ENCODE measurements around the gene ZNF207.

- TF ChIP-seq POLR2A (IDR thresholded peaks at IDR 0.05) (no peak), CTCF (IDR thresholded peaks at IDR 0.05) (no peak), EP300 (IDR thresholded peaks at IDR 0.05) (no peak), POLR2AphosphoS5 (IDR thresholded peaks at IDR 0.05) (no peak)
Measured at GRCh38 chr17:32396343-32396742, 46.4 kb downstream of the ZNF207 start.

Data from stomach (tissue), 4 donors.